ENCODE measurements around the gene POU3F3. TPM values are rescaled to one million over a fixed set of nuclear protein-coding genes. Genes with fewer than 3 reads are reported as not detected.

Gene POU3F3
- total RNA-seq, 2 experiments from 2014 or later: not detected

DNA sequence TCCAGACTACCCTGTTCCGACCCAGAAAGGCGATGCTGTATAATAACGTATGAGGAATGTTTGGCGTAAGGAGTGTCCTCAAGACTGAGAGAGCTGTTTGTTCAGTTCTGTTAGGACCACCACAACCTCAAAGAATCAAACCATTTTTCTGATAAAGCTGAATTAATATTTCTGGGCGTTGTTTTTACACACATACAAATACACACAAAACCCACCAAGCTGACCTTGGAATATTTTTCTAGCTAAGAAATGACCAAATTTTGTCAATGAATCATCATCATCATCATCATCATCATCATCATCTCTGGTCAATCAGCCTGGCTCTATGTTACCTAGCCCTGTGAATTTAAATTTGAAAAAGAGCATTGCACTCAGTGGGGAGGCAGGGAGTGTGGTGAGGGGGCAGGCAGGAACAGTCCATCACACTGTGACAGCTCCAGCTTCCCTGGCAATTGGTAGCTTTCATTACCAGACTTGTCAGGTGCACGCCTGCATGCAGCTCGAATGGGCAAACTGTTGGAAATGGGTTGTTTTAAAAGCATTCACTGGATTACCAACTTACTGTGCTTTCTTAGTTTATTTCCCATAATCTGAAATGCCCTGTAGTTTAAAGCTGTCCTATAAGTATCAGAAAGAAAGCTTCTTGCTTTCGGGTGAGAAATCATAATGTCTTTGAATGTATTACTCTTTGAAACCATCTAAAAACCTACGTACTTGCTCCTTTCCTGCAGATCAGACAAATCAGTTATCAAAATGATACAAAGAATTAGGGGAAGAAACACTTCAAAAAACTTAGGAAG, 6.9 kb upstream of the POU3F3 start:
- peaks cover 58 to 100% of the 10 kb centered on the region in 2 experiments for H3K27me3 ChIP-seq (ENCODE audit: control insufficient read depth in 1 of 2, insufficient read depth in 2 of 2, low read length in 2 of 2)
- peaks cover 85% of the 10 kb centered on the region for H3K27me3 Mint-ChIP-seq
- CTCF ChIA-PET: no interaction called here

DNA sequence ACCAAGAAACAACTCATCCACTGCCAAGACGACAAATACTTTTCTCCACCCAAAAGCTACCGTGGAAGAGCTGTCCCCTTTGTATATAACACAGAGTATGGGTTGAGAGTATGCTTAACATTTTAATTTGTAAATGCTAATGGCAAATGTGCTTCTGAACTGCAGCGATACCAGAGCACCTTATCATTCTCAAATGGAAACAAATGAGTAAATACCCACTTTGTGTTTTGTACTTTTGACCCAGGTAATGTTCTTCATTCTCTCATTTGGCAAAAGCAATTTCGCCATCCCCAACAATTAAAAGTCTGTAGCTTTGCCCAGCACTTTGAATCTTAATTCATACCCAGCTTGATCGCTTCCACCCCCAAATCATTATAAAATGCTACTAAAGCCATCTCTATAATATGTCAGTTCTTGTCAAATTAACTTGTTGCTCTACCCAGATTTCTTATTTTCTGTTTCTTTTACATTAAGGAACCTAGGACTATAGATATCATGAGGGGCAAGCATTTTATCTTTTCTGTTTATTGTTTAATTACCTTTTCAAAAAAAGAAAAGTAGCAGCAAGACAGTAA, 6.2 kb upstream of the POU3F3 start:
- no peak overlapping the region for H3K4me3 ChIP-seq (ENCODE audit: low read length)
- H3K27ac ChIP-seq (ENCODE audit: low read depth in 1 of 2, low read length in 2 of 2): no peak overlapping the region
- no peak for ATAC-seq (ENCODE audit: poor library complexity)
- intact Hi-C loops (cut with DNase I, micrococcal nuclease): no loop called here
- ChIA-PET POLR2A (no interaction called here), CTCF (no interaction called here)
- TF ChIP-seq, protein P1, sequence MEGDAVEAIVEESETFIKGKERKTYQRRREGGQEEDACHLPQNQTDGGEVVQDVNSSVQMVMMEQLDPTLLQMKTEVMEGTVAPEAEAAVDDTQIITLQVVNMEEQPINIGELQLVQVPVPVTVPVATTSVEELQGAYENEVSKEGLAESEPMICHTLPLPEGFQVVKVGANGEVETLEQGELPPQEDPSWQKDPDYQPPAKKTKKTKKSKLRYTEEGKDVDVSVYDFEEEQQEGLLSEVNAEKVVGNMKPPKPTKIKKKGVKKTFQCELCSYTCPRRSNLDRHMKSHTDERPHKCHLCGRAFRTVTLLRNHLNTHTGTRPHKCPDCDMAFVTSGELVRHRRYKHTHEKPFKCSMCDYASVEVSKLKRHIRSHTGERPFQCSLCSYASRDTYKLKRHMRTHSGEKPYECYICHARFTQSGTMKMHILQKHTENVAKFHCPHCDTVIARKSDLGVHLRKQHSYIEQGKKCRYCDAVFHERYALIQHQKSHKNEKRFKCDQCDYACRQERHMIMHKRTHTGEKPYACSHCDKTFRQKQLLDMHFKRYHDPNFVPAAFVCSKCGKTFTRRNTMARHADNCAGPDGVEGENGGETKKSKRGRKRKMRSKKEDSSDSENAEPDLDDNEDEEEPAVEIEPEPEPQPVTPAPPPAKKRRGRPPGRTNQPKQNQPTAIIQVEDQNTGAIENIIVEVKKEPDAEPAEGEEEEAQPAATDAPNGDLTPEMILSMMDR (IDR thresholded peaks at IDR 0.05): no peak
- Mint-ChIP-seq H3K4me1 (ENCODE audit: low read depth) (peaks cover 38% of the 10 kb centered on the region), H3K36me3 (ENCODE audit: low read depth) (no peaks in the 10 kb centered on the region), H3K4me3 (no peak overlapping the region), H3K9me3 (no peaks in the 10 kb centered on the region), H3K27ac (no peak overlapping the region), H3K27me3 (peaks cover 88% of the 10 kb centered on the region)
- no peak for DNase-seq
- H3K4me1 ChIP-seq (ENCODE audit: insufficient read depth, low read length): peaks cover 25% of the 10 kb centered on the region
- H3K36me3 ChIP-seq (ENCODE audit: insufficient read depth, low read length): no peaks in the 10 kb centered on the region
- peaks cover 0 to 21% of the 10 kb centered on the region in 2 experiments for H3K9me3 ChIP-seq (ENCODE audit: control insufficient read depth in 1 of 2, insufficient read depth in 1 of 2, low read length in 2 of 2)
- peaks cover 54 to 98% of the 10 kb centered on the region in 2 experiments for H3K27me3 ChIP-seq (ENCODE audit: control insufficient read depth in 1 of 2, insufficient read depth in 2 of 2, low read length in 2 of 2)

More for the DNA sequence above, 6.9 kb upstream of the POU3F3 start:
- H3K36me3 ChIP-seq (ENCODE audit: insufficient read depth, low read length): no peaks in the 10 kb centered on the region
- Mint-ChIP-seq H3K4me3 (no peak overlapping the region), H3K36me3 (ENCODE audit: low read depth) (no peaks in the 10 kb centered on the region), H3K4me1 (ENCODE audit: low read depth) (peaks cover 34% of the 10 kb centered on the region), H3K27ac (no peak overlapping the region), H3K9me3 (no peaks in the 10 kb centered on the region)
- H3K27ac ChIP-seq (ENCODE audit: low read depth in 1 of 2, low read length in 2 of 2): no peak overlapping the region
- TF ChIP-seq, protein P1 (IDR thresholded peaks at IDR 0.05): no peak
- H3K4me3 ChIP-seq (ENCODE audit: low read length): no peak overlapping the region
- POLR2A ChIA-PET: interaction anchor here (1.0 kb wide), 1 partner anchor 11 kb away, joined by 3 read pairs; no protein-coding TSS in a partner anchor
- intact Hi-C loops (cut with DNase I, micrococcal nuclease): no loop called here
- peaks cover 0 to 23% of the 10 kb centered on the region in 2 experiments for H3K9me3 ChIP-seq (ENCODE audit: control insufficient read depth in 1 of 2, insufficient read depth in 1 of 2, low read length in 2 of 2)
- peaks cover 21% of the 10 kb centered on the region for H3K4me1 ChIP-seq (ENCODE audit: insufficient read depth, low read length)
- ATAC-seq (ENCODE audit: poor library complexity) (no peak), DNase-seq (no peak)

DNA sequence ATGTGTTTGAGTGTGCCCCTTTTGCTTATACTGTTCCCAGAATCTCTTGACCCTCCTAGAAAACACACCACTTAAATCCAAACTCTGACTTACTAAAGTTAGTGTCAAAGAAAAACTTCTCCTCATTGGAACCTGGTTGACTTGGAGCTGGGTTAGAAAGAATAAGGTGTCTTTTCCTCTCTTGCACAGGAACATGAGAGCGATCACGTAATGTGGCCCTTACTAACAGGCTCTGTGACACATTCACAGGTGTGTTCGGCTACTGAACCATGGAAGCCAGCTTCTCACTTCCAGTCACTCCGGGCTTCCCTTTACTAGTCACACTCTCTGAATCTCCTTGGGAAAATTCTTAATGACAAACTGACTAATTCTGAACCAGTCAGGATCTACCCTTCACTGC, 5.4 kb upstream of the POU3F3 start:
- H3K9me3 Mint-ChIP-seq: no peaks in the 10 kb centered on the region
- Histone ChIP-seq H3K4me1 (ENCODE audit: insufficient read depth, low read length) (peaks cover 30% of the 10 kb centered on the region), H3K4me3 (ENCODE audit: low read length) (no peak overlapping the region), H3K36me3 (ENCODE audit: insufficient read depth, low read length) (no peaks in the 10 kb centered on the region), H3K9me3 (ENCODE audit: control insufficient read depth in 1 of 2, insufficient read depth in 1 of 2, low read length in 2 of 2) (peaks cover 0 to 25% of the 10 kb centered on the region in 2 experiments), H3K27ac (ENCODE audit: low read depth in 1 of 2, low read length in 2 of 2) (no peak overlapping the region), H3K27me3 (ENCODE audit: control insufficient read depth in 1 of 2, insufficient read depth in 2 of 2, low read length in 2 of 2) (peaks cover 57 to 97% of the 10 kb centered on the region in 2 experiments)
- H3K4me1 Mint-ChIP-seq (ENCODE audit: low read depth): peaks cover 47% of the 10 kb centered on the region
- no peak overlapping the region for H3K4me3 Mint-ChIP-seq
- DNase-seq (no peak), ATAC-seq (ENCODE audit: poor library complexity) (no peak)
- ChIA-PET POLR2A (no interaction called here), CTCF (no interaction called here)
- peaks cover 97% of the 10 kb centered on the region for H3K27me3 Mint-ChIP-seq
- no peak overlapping the region for H3K27ac Mint-ChIP-seq
- intact Hi-C loops (cut with DNase I, micrococcal nuclease): no loop called here
- TF ChIP-seq, protein P1 (IDR thresholded peaks at IDR 0.05): no peak
- H3K36me3 Mint-ChIP-seq (ENCODE audit: low read depth): no peaks in the 10 kb centered on the region
